Trophoblast cell (in vitro differentiated cells and primary cell): Measurements from ENCODE around the gene CUL4B.
"Not testable (repeated sequence)": the region's sequence is repeated elsewhere in the genome, so short reads cannot be mapped to it uniquely, and the experiment has no call there.

ENCODE experiments used
- DNase-seq, 2 donors: peaks; one replicate each; pipeline ENCODE4 v3.0.0-alpha.2; 2016
- H2AFZ ChIP-seq: 2 replicates; pipeline ENCODE4 v1.6.1; 2013; ENCODE audit warnings: low read length, moderate library complexity, mild to moderate bottlenecking; ENCODE audit not compliant: insufficient read depth, poor library complexity
- H2AK5ac ChIP-seq: 2 replicates; pipeline ENCODE4 v1.6.1; 2013; ENCODE audit warnings: mild to moderate bottlenecking, low read length
- H2BK120ac ChIP-seq: 2 replicates; pipeline ENCODE4 v1.6.1; 2013; ENCODE audit warnings: low read length, mild to moderate bottlenecking, moderate library complexity; ENCODE audit not compliant: insufficient read depth, poor library complexity
- H2BK12ac ChIP-seq: 2 replicates; pipeline ENCODE4 v1.6.1; 2013; ENCODE audit warnings: mild to moderate bottlenecking, low read length, moderate library complexity
- H2BK5ac ChIP-seq: 2 replicates; pipeline ENCODE4 v1.6.1; 2013; ENCODE audit warnings: low read length, low read depth, moderate library complexity, mild to moderate bottlenecking; ENCODE audit not compliant: poor library complexity
- H3K14ac ChIP-seq: 2 replicates; pipeline ENCODE4 v1.6.1; 2013; ENCODE audit warnings: mild to moderate bottlenecking, low read length
- H3K18ac ChIP-seq: 2 replicates; pipeline ENCODE4 v1.6.1; 2013; ENCODE audit warnings: mild to moderate bottlenecking, low read length
- H3K23ac ChIP-seq: 2 replicates; pipeline ENCODE4 v1.6.1; 2013; ENCODE audit warnings: low read length
- H3K27ac ChIP-seq: 2 replicates; pipeline ENCODE4 v1.5.1; 2013; ENCODE audit warnings: low read depth, mild to moderate bottlenecking, inconsistent platforms, low read length, moderate library complexity
- H3K27me3 ChIP-seq: 2 replicates; pipeline ENCODE4 v1.6.1; 2013; ENCODE audit warnings: inconsistent platforms, mild to moderate bottlenecking, low read length, moderate library complexity; ENCODE audit not compliant: insufficient read depth
- H3K36me3 ChIP-seq, 2 experiments: 1 replicate in 1 of 2; 2 replicates in 1 of 2; pipeline ENCODE4 v1.6.1; 2013; ENCODE audit warnings: low read length in 2 of 2, mild to moderate bottlenecking in 2 of 2, moderate library complexity in 1 of 2; ENCODE audit not compliant: insufficient read depth in 2 of 2, control insufficient read depth in 1 of 2
- H3K4ac ChIP-seq: 2 replicates; pipeline ENCODE4 v1.6.1; 2013; ENCODE audit warnings: low read depth, mild to moderate bottlenecking, low read length, moderate library complexity
- H3K4me1 ChIP-seq, 2 experiments: 1 replicate in 1 of 2; 2 replicates in 1 of 2; pipeline ENCODE4 v1.6.1; 2013; ENCODE audit warnings: low read length in 2 of 2, mild to moderate bottlenecking in 2 of 2, moderate library complexity in 1 of 2; ENCODE audit not compliant: insufficient read depth in 2 of 2, control insufficient read depth in 1 of 2
- H3K4me2 ChIP-seq: 2 replicates; pipeline ENCODE4 v1.6.1; 2013; ENCODE audit warnings: inconsistent platforms, mild to moderate bottlenecking, low read length, moderate library complexity
- H3K4me3 ChIP-seq: 2 replicates; pipeline ENCODE4 v1.5.1; 2013; ENCODE audit warnings: mild to moderate bottlenecking, low read depth, low read length, inconsistent platforms
- H3K79me1 ChIP-seq: one replicate; pipeline ENCODE4 v1.6.1; 2013; ENCODE audit warnings: low read length
- H3K79me2 ChIP-seq: 2 replicates; pipeline ENCODE4 v1.6.1; 2013; ENCODE audit warnings: low read length, mild to moderate bottlenecking; ENCODE audit not compliant: control insufficient read depth, insufficient read depth, poor library complexity
- H3K9ac ChIP-seq: 2 replicates; pipeline ENCODE4 v1.6.1; 2013; ENCODE audit warnings: mild to moderate bottlenecking, low read length
- H3K9me3 ChIP-seq: 2 replicates; pipeline ENCODE4 v1.6.1; 2013; ENCODE audit warnings: low read depth, mild to moderate bottlenecking, control low read depth, inconsistent platforms, low read length; ENCODE audit not compliant: insufficient read depth
- H4K12ac ChIP-seq: 2 replicates; pipeline ENCODE4 v1.6.1; 2013; ENCODE audit warnings: low read depth, mild to moderate bottlenecking, low read length, moderate library complexity
- H4K8ac ChIP-seq: 2 replicates; pipeline ENCODE4 v1.6.1; 2013; ENCODE audit warnings: low read depth, mild to moderate bottlenecking, low read length, moderate library complexity
- H4K91ac ChIP-seq: one replicate; pipeline ENCODE4 v1.6.1; 2013; ENCODE audit warnings: low read depth, mild to moderate bottlenecking, low read length, moderate library complexity
- WGBS: extraction: QIAGEN DNeasy Blood & Tissue Kit; methylation state at CpG from one replicate; pipeline ENCODE4 v1.1.7; 2013; ENCODE audit warnings: missing lambda C conversion rate; ENCODE audit not compliant: insufficient read length, insufficient coverage; ENCODE audit errors: extremely low coverage; 5-methylcytosine and 5-hydroxymethylcytosine counted together

Gene CUL4B

DNA sequence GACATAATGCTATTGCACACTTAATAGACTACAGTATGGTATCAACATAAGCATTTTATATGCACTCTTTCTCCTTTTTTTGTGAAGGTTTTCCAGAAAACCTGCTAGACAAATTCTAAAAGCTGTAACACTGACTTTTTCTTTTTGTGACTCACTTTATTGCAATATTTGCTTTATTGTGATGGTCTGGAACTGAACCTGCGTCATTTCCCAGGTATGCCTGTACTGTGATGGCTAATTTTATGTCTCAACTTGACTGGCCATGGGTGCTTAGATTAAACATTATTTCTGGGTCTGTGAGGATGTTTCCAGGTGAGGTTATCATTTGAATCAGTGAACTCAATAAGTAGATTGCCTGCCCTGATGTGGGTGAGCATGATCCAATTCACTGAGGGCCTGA is 56.2 kb downstream of the CUL4B start:
- Histone ChIP-seq H3K9ac (no peak overlapping the region), H3K4me1 (no peaks in the 10 kb centered on the region), H3K23ac (no peak overlapping the region), H3K79me1 (no peaks in the 10 kb centered on the region), H2BK5ac (no peak overlapping the region), H3K4ac (no peak overlapping the region), H2BK120ac (no peak overlapping the region), H3K36me3 (no peaks in the 10 kb centered on the region), H2BK12ac (no peak overlapping the region), H3K27me3 (no peaks in the 10 kb centered on the region), H3K79me2 (no peaks in the 10 kb centered on the region), H3K9me3 (no peaks in the 10 kb centered on the region), H3K18ac (no peak overlapping the region), H3K4me3 (no peak overlapping the region), H3K27ac (no peak overlapping the region), H2AFZ (no peak overlapping the region), H3K4me2 (no peak overlapping the region), H4K8ac (no peak overlapping the region), H3K14ac (no peak overlapping the region), H2AK5ac (no peak overlapping the region), H4K12ac (no peak overlapping the region), H4K91ac (no peak overlapping the region)
- DNase-seq: peak; percentile 5 to 31
- no CpG with 5 or more reads among the region's 1 CpG for WGBS

GRCh38 chrX:120499301-120500072 is 61.3 kb downstream of the CUL4B start:
- Histone ChIP-seq H3K4me1 (no peaks in the 10 kb centered on the region), H3K36me3 (no peaks in the 10 kb centered on the region), H3K4ac (no peak overlapping the region), H3K27ac (no peak overlapping the region), H4K91ac (no peak overlapping the region), H3K23ac (no peak overlapping the region), H3K79me1 (no peaks in the 10 kb centered on the region), H3K9me3 (no peaks in the 10 kb centered on the region), H2BK5ac (no peak overlapping the region), H3K4me3 (no peak overlapping the region), H3K79me2 (no peaks in the 10 kb centered on the region), H2AK5ac (no peak overlapping the region), H3K14ac (no peak overlapping the region), H3K9ac (no peak overlapping the region), H4K8ac (no peak overlapping the region), H3K4me2 (no peak overlapping the region), H2BK12ac (no peak overlapping the region), H4K12ac (no peak overlapping the region), H3K27me3 (no peaks in the 10 kb centered on the region), H3K18ac (no peak overlapping the region), H2AFZ (no peak overlapping the region), H2BK120ac (no peak overlapping the region)
- no CpG with 5 or more reads among the region's 4 CpGs for WGBS
- DNase-seq: no peak

DNA sequence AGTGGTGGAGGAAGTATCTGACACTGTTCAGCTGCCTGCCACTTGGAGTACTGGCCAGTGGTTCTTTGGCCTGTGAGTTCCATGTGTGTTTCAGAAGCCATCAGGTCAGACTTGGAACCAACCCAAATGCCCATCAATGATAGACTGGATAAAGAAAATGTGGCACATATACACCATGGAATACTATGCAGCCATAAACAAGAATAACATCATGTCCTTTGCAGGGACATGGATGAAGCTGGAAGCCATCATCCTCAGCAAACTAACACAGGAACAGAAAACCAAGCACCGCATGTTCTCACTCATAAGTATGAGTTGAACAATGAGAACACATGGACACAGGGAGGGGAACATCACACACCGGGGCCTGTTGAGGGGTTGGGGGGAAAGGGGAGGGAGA is 70.6 kb downstream of the CUL4B start:
- not testable (repeated sequence) for H3K4me2 ChIP-seq, H3K79me1 ChIP-seq, H2BK12ac ChIP-seq, H3K9ac ChIP-seq, H4K8ac ChIP-seq, H3K18ac ChIP-seq, H4K91ac ChIP-seq, H3K9me3 ChIP-seq, H3K4me1 ChIP-seq, H3K79me2 ChIP-seq, H3K4me3 ChIP-seq, H3K27me3 ChIP-seq, H3K14ac ChIP-seq, H2AFZ ChIP-seq, H3K23ac ChIP-seq, H3K36me3 ChIP-seq, H3K27ac ChIP-seq, H3K4ac ChIP-seq, DNase-seq, H4K12ac ChIP-seq, H2AK5ac ChIP-seq, H2BK5ac ChIP-seq, H2BK120ac ChIP-seq
- no CpG with 5 or more reads among the region's 2 CpGs for WGBS

DNA sequence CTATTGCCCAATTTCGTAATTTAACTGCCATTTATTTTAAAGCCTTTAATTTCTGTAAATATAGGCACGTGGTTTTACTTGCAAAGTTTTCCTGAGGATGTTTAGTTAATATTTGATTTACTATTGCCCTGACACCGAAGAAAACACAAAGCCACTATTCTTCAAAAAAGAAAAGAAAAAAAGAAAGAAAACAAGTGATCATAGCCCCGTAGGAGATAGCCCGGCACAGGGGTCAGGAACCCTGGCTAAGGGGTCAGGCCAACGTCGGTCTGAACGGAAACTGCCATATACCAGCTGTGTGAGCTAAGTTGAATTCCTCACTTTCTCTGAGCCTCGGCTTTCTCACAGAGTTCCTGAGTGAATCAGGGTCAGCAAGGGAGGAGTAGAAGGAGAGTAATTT is 74.0 kb downstream of the CUL4B start:
- no peak overlapping the region for H2BK12ac ChIP-seq
- no peak overlapping the region for H3K14ac ChIP-seq
- no peak overlapping the region for H4K8ac ChIP-seq
- no peak overlapping the region for H3K18ac ChIP-seq
- no peak for DNase-seq
- no peaks in the 10 kb centered on the region for H3K27me3 ChIP-seq
- H3K9ac ChIP-seq: no peak overlapping the region
- no peak overlapping the region for H2AK5ac ChIP-seq
- H3K79me2 ChIP-seq: no peaks in the 10 kb centered on the region
- no peak overlapping the region for H3K4me3 ChIP-seq
- H2AFZ ChIP-seq: no peak overlapping the region
- H3K9me3 ChIP-seq: no peaks in the 10 kb centered on the region
- H4K12ac ChIP-seq: no peak overlapping the region
- no peak overlapping the region for H2BK120ac ChIP-seq
- no peak overlapping the region for H3K4me2 ChIP-seq
- no peak overlapping the region for H3K4ac ChIP-seq
- peaks cover 0 to 3% of the 10 kb centered on the region in 2 experiments for H3K4me1 ChIP-seq
- no peaks in the 10 kb centered on the region for H3K36me3 ChIP-seq
- H4K91ac ChIP-seq: no peak overlapping the region
- H3K79me1 ChIP-seq: no peaks in the 10 kb centered on the region
- no CpG with 5 or more reads among the region's 9 CpGs for WGBS
- no peak overlapping the region for H2BK5ac ChIP-seq
- H3K23ac ChIP-seq: no peak overlapping the region
- H3K27ac ChIP-seq: no peak overlapping the region
